Gastroesophageal sphincter (tissue), 3 donors: ENCODE data around the gene COQ6.

ENCODE experiments used
- EP300 ChIP-seq: sonication (generic); formaldehyde crosslinking; IDR thresholded peaks from one replicate; pipeline ENCODE4 v1.6.1; 2017; ENCODE audit warnings: antibody characterized with exemption, mild to moderate bottlenecking
- POLR2A ChIP-seq, 2 donors: fragments of 450-650 bp; IDR thresholded peaks; one replicate each; pipeline ENCODE4 v1.6.1; 2017; ENCODE audit warnings: antibody characterized with exemption in 2 of 2, mild to moderate bottlenecking in 2 of 2, moderate library complexity in 1 of 2
- TF ChIP-seq, protein P1 (sequence below), 4 experiments: fragments of 200-600 bp in 2 of 4; fragments of 450-650 bp in 2 of 4; sonication (generic) in 1 of 4; IDR thresholded peaks; one replicate each; pipeline ENCODE4 v1.5.1; 2017 to 2019; ENCODE audit warnings: antibody characterized with exemption in 4 of 4, mild to moderate bottlenecking in 2 of 4, moderate library complexity in 2 of 4

DNA sequence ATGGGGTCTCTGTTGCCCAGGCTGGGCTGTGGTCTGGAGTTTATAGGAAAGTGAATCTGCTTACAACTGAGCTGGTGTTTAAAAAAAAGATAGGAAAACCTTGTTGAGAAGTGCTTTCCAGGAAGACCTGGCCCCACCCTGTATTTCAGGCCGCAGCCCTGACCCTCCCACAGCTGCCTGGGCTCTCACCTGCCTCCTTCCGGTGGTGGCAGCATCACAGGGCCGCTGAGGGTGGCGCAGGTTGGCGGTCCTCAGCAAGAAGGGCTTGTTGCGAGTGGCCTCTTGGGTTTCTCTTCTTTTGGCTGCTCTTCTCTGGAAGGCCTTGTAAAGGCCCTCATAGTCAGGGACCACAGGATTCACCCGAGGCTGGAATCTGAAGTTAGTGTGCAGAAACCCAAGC lies 7.9 kb upstream of the COQ6 start:
- TF ChIP-seq, protein P1, sequence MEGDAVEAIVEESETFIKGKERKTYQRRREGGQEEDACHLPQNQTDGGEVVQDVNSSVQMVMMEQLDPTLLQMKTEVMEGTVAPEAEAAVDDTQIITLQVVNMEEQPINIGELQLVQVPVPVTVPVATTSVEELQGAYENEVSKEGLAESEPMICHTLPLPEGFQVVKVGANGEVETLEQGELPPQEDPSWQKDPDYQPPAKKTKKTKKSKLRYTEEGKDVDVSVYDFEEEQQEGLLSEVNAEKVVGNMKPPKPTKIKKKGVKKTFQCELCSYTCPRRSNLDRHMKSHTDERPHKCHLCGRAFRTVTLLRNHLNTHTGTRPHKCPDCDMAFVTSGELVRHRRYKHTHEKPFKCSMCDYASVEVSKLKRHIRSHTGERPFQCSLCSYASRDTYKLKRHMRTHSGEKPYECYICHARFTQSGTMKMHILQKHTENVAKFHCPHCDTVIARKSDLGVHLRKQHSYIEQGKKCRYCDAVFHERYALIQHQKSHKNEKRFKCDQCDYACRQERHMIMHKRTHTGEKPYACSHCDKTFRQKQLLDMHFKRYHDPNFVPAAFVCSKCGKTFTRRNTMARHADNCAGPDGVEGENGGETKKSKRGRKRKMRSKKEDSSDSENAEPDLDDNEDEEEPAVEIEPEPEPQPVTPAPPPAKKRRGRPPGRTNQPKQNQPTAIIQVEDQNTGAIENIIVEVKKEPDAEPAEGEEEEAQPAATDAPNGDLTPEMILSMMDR (IDR thresholded peaks at IDR 0.05) = no peak
- TF ChIP-seq POLR2A (IDR thresholded peaks at IDR 0.05) (no peak), EP300 (no peak)
